ENCODE results near the gene RNF144A. TPM values are rescaled to one million over a fixed set of nuclear protein-coding genes. Genes with fewer than 3 reads are reported as not detected.
A peak's percentile ranks its signal among the peaks of the same experiment; 100 is the strongest.

RNF144A gene
- polyA plus RNA-seq, 3 donors, result 0.30 to 0.68 (median 0.48) TPM

DNA sequence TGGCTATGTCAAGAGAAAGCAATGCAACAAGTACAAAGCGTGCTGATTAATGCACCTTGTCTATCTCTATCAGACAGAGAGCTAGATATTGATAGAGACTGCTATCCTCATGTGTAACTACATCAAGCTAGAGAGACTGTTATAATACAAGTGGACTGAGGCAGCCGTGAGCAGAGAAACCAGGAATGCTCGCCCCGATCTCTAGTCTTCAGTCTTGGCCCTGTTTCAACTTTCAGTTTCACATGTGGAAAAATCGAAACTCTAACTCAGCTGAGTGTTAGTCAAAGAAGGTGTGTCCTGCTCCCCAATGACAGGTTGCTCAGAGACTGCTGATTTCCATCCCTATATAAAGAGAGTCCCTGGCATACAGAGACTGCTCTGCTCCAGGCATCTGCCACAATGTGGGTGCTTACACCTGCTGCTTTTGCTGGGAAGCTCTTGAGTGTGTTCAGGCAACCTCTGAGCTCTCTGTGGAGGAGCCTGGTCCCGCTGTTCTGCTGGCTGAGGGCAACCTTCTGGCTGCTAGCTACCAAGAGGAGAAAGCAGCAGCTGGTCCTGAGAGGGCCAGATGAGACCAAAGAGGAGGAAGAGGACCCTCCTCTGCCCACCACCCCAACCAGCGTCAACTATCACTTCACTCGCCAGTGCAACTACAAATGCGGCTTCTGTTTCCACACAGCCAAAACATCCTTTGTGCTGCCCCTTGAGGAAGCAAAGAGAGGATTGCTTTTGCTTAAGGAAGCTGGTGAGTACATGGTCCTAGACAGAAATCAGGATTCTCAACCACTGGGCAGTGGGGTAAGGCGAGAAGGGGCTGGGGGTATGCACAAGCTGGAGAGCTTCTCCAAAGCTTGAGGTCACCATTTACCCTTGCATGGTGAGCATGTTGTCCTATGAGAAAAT, 39.6 kb upstream of the RNF144A start, which contains the start of gene RSAD2:
Gene RSAD2, plus strand, starts transcription at position 376 of the 903 bp plus-strand sequence. Its CDS starts 24 bp downstream, at position 400.
- peak within 1 kb of the TSS; percentile 81 to 94 for H3K4me3 Mint-ChIP-seq
- H3K4me2 ChIP-seq (replicated peaks; ENCODE audit: extremely low read depth, low read length, poor library complexity, severe bottlenecking), result peak within 1 kb of the TSS; percentile 84
- TF ChIP-seq, protein P1, sequence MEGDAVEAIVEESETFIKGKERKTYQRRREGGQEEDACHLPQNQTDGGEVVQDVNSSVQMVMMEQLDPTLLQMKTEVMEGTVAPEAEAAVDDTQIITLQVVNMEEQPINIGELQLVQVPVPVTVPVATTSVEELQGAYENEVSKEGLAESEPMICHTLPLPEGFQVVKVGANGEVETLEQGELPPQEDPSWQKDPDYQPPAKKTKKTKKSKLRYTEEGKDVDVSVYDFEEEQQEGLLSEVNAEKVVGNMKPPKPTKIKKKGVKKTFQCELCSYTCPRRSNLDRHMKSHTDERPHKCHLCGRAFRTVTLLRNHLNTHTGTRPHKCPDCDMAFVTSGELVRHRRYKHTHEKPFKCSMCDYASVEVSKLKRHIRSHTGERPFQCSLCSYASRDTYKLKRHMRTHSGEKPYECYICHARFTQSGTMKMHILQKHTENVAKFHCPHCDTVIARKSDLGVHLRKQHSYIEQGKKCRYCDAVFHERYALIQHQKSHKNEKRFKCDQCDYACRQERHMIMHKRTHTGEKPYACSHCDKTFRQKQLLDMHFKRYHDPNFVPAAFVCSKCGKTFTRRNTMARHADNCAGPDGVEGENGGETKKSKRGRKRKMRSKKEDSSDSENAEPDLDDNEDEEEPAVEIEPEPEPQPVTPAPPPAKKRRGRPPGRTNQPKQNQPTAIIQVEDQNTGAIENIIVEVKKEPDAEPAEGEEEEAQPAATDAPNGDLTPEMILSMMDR (IDR thresholded peaks at IDR 0.05), result no peak
- no peaks in the 10 kb centered on the region for H3K9me3 ChIP-seq (replicated peaks in 1 of 2; ENCODE audit: control insufficient read depth in 1 of 2, insufficient read depth in 1 of 2, low read length in 2 of 2)
- H4K20me1 ChIP-seq (ENCODE audit: insufficient read depth, low read length), result no peaks in the 10 kb centered on the region
- peaks cover 0 to 7% (median 3%) of the 10 kb centered on the region in 7 donors for H3K9me3 Mint-ChIP-seq
- peak within 1 kb of the TSS; percentile 48 to 79 (median 53) for H3K4me3 ChIP-seq (replicated peaks in 1 of 3; ENCODE audit: low read depth in 2 of 3, low read length in 3 of 3)
- peaks cover 32 to 44% of the 10 kb centered on the region in 2 donors for H3K4me1 ChIP-seq (ENCODE audit: control insufficient read depth in 1 of 2, insufficient read depth in 2 of 2, low read length in 2 of 2)
- peak within 1 kb of the TSS; percentile 49 for H3K9ac ChIP-seq (ENCODE audit: insufficient read depth, low read length, poor library complexity, severe bottlenecking)
- H3K27me3 Mint-ChIP-seq (ENCODE audit: low read depth in 3 of 3), result no peaks in the 10 kb centered on the region
- peaks cover 45% of the 10 kb centered on the region for H3K4me1 Mint-ChIP-seq
- WGBS (ENCODE audit: insufficient coverage), result 14% methylated on average over 6 of the region's 10 CpGs
- peak within 1 kb of the TSS; percentile 15 to 71 for H3K27ac ChIP-seq (ENCODE audit: low read depth in 1 of 2, low read length in 2 of 2)
- no peaks in the 10 kb centered on the region for H3K27me3 ChIP-seq (ENCODE audit: control insufficient read depth in 2 of 2, insufficient read depth in 2 of 2, low read length in 2 of 2)
- H3K36me3 ChIP-seq (replicated peaks in 1 of 2; ENCODE audit: control insufficient read depth in 1 of 2, insufficient read depth in 2 of 2, low read length in 2 of 2), result no peaks in the 10 kb centered on the region
- no peaks in the 10 kb centered on the region for H3K79me2 ChIP-seq (ENCODE audit: insufficient read depth, low read length)
- H3K36me3 Mint-ChIP-seq, result peaks cover 3 to 5% of the 10 kb centered on the region in 2 donors
- peak within 1 kb of the TSS; percentile 81 for H2AFZ ChIP-seq (ENCODE audit: insufficient read depth, low read depth, low read length, poor library complexity, severe bottlenecking)
- DNase-seq, result peak; percentile 47 to 59 (median 56)
- peak within 1 kb of the TSS; percentile 57 to 85 (median 68) for H3K27ac Mint-ChIP-seq
- intact Hi-C loops (cut with micrococcal nuclease), result no loop called here

DNA sequence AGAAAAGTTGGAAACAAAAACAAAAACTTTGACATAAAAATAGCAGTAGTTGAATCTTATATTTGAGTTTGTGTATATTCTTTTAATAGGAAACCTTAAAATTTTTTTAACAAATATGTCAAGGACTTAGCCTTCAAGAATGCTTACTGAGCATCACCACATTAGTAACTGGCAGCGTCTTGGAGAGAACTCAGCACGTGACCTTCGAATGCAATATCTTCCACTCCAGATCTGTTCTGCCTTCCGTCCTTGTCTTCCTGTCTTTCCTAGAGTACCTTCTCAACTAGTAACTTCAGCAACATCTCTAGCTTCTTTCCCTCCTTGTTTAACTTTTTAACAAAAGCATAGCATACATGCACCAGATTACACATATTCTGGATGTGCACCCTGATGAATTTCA, 38.7 kb upstream of the RNF144A start:
- Mint-ChIP-seq H3K27me3 (ENCODE audit: low read depth in 3 of 3) (peaks cover 0 to 1% (median 0%) of the 10 kb centered on the region in 3 donors), H3K36me3 (peaks cover 3 to 5% of the 10 kb centered on the region in 2 donors), H3K27ac (no peak overlapping the region), H3K4me1 (peaks cover 40% of the 10 kb centered on the region), H3K9me3 (peaks cover 0 to 7% (median 3%) of the 10 kb centered on the region in 7 donors), H3K4me3 (peak overlapping the region; percentile 41 to 94)
- no peak overlapping the region for H2AFZ ChIP-seq (ENCODE audit: insufficient read depth, low read depth, low read length, poor library complexity, severe bottlenecking)
- H3K36me3 ChIP-seq (replicated peaks in 1 of 2; ENCODE audit: control insufficient read depth in 1 of 2, insufficient read depth in 2 of 2, low read length in 2 of 2), result no peaks in the 10 kb centered on the region
- H3K9ac ChIP-seq (ENCODE audit: insufficient read depth, low read length, poor library complexity, severe bottlenecking), result no peak overlapping the region
- peak overlapping the region in 1 of 3 experiments; percentile 79 for H3K4me3 ChIP-seq (replicated peaks in 1 of 3; ENCODE audit: low read depth in 2 of 3, low read length in 3 of 3)
- H3K4me1 ChIP-seq (ENCODE audit: control insufficient read depth in 1 of 2, insufficient read depth in 2 of 2, low read length in 2 of 2), result peaks cover 32 to 39% of the 10 kb centered on the region in 2 donors
- H3K27ac ChIP-seq (ENCODE audit: low read depth in 1 of 2, low read length in 2 of 2), result no peak overlapping the region
- H3K27me3 ChIP-seq (ENCODE audit: control insufficient read depth in 2 of 2, insufficient read depth in 2 of 2, low read length in 2 of 2), result no peaks in the 10 kb centered on the region
- WGBS (ENCODE audit: insufficient coverage), result 8% methylated on average over 4 of the region's 4 CpGs
- TF ChIP-seq, protein P1 (IDR thresholded peaks at IDR 0.05), result no peak
- intact Hi-C loops (cut with micrococcal nuclease), result no loop called here
- H3K79me2 ChIP-seq (ENCODE audit: insufficient read depth, low read length), result no peaks in the 10 kb centered on the region
- no peak for DNase-seq
- no peaks in the 10 kb centered on the region for H3K9me3 ChIP-seq (replicated peaks in 1 of 2; ENCODE audit: control insufficient read depth in 1 of 2, insufficient read depth in 1 of 2, low read length in 2 of 2)
- H3K4me2 ChIP-seq (replicated peaks; ENCODE audit: extremely low read depth, low read length, poor library complexity, severe bottlenecking), result peak overlapping the region; percentile 84
- H4K20me1 ChIP-seq (ENCODE audit: insufficient read depth, low read length), result no peaks in the 10 kb centered on the region

Measured in CD14-positive monocyte (primary cell).